Activated T-helper 1 cell treated with anti-CD3 and anti-CD28 coated beads, Interleukin-12 subunit alpha, Interleukin-12 subunit beta, Interleukin-2, Interleukin-4 antibody, amounts not matched to agents 30 ng/mL and 10 ng/mL and 1 ng/mL, durations not matched to agents 14 hours and 24 hours and 36 hours (primary cell): Measurements from ENCODE around the gene GP1BB. TPM values are rescaled to one million over a fixed set of nuclear protein-coding genes. Genes with fewer than 3 reads are reported as not detected.

Source experiments
- DNase-seq: peaks from one replicate; pipeline ENCODE4 v3.0.0; 2021; ENCODE audit warnings: low spot score
- H3K27ac Mint-ChIP-seq: one replicate; pipeline ENCODE4 v1.8.0; 2021; ENCODE audit warnings: mild to moderate bottlenecking, mixed read lengths
- H3K27me3 Mint-ChIP-seq: one replicate; pipeline ENCODE4 v1.8.0; 2022; ENCODE audit warnings: mild to moderate bottlenecking, moderate library complexity, mixed read lengths; ENCODE audit not compliant: insufficient read depth
- H3K36me3 Mint-ChIP-seq: one replicate; pipeline ENCODE4 v1.8.0; 2021; ENCODE audit warnings: low read depth, mixed read lengths
- H3K4me1 Mint-ChIP-seq: one replicate; pipeline ENCODE4 v1.8.0; 2021; ENCODE audit warnings: low read depth, mixed read lengths
- H3K4me3 Mint-ChIP-seq: one replicate; pipeline ENCODE4 v1.8.0; 2021; ENCODE audit warnings: mild to moderate bottlenecking, moderate library complexity, mixed read lengths
- H3K9me3 Mint-ChIP-seq: one replicate; pipeline ENCODE4 v1.8.0; 2021; ENCODE audit warnings: mixed read lengths
- intact Hi-C: fragments of 100-400 bp; cut with micrococcal nuclease; formaldehyde crosslinking; loops from one replicate; pipeline ENCODE4 v1.15.1; 2024
- total RNA-seq: library from RNA; stranded (reverse); gene quantifications from 2 replicates; pipeline ENCODE4 v1.2.3, GENCODE V29; 2022

Gene GP1BB
- total RNA-seq, 1 donor from 2014 or later, result not detected

DNA sequence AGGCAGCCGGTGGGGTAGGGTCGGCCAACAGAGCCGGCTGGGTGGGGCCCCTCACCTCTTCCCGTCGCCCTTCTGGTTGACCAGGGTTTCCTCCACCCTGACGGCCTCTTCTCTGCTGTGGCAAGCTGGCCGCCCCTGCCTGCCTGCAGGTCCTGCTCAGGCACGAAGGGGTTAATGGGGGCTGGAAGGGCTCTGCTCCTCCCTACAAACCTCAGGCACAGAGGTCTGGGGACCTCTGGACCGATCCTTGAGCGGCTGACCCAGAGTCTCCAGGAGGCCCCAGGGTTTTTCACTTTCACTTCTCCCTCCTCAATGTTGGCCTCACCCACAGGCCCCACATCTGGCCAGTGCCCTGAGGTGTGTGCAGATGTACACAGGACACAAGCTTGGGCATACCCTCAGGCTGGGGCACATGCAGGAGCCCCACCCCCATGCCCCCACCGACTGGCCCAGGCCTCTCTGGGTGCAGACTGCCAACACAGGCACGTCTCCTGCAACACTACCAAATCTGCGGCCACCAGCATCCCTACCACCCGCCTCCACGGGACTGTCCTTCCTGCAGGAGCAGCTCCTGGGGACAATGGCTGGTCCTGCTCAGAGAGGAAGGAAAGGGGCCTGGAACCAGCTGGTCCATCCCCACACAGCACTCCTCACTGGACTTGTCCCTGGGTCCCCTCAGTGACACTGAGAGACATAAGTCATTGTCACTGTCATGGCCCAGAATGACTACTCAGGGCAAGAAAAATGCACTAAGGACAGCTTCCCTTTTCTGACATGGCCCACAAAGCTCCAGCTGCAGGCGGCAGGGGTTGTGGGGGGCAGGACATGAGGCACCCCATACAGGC, 34.0 kb downstream of the GP1BB start:
- peaks cover 60% of the 10 kb centered on the region for H3K27me3 Mint-ChIP-seq
- no peaks in the 10 kb centered on the region for H3K9me3 Mint-ChIP-seq
- peak overlapping the region; percentile 68 for H3K4me3 Mint-ChIP-seq
- DNase-seq, result no peak
- peaks cover 4% of the 10 kb centered on the region for H3K36me3 Mint-ChIP-seq
- H3K4me1 Mint-ChIP-seq, result peaks cover 17% of the 10 kb centered on the region
- no peak overlapping the region for H3K27ac Mint-ChIP-seq
- intact Hi-C loops, result loop anchor here (5.0 kb wide), 1 partner anchor 135 kb away; no protein-coding TSS in a partner anchor

DNA sequence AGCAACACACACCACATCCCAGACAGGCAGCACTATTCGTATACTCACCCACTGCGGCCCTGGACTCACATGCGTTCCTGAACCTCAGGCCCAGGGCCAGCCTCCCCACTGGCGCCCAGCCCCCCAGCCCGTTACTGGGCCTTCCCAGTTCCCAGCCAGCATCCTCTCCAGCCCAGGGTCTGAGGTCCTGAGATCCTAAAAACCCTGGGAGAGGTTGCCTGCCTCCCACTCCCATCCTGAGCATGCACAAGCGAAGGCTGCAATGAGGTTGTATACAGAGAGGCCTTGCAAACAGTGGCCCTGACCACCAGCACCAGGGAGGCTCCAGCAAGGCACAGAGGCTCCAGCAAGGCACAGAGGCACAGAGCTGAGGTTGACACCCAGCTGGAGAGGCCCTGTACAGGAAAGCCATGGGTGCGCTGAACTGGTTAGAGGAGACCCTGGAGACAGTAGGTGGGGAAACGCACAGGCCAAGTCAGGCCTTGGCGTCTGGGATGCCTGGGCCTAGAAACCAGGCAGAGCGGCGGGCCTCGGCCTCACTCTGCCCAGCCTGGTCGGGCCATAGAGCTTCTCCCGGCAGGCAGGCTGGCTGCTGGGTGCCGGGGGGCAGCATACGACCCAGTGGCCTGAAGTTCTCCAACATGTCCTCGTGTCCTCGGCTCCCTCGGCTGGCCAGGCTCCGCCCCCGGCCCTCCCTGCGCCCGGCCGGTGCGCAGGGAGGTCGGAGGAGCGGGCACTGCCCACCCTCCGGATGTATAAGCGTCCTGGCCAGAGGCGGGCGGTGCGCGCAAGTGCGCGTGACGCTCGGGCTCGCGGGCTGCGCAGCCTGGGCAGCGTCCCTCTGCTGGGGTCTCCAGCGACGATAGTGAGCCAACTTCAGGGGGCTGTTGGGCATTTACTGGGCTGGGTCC, 34.9 kb downstream of the GP1BB start:
- intact Hi-C loops, result loop anchor here (5.0 kb wide), 1 partner anchor 134 kb away; no protein-coding TSS in a partner anchor

DNA sequence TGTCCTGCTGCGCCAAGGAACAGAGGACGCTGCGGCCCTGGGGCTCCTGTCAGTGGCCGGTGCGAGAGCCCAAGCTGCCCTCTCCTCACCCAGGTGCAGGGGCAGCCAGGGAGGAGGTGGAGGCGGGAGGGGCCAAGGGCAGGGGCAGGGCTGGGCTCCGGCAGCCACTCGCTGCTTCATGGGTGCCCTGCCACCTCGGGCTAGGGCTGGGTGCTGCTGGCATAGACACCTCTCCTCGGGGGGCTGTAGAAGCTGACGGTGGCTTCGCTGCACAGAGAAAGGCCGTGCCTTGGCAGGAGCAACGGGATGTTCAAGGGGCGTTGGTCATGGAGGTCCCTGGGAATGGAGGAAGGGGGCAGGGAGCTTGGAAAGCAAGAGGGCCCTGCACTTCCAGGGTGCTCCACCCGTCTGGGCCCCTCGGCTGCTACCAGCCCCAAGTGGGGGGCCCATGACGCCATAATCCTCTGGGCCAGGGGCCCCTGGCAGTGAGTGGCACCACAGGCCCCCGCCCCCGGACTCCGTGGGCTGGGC, 35.6 kb downstream of the GP1BB start:
- Mint-ChIP-seq H3K36me3 (peaks cover 4% of the 10 kb centered on the region), H3K4me3 (no peak overlapping the region), H3K9me3 (no peaks in the 10 kb centered on the region), H3K27ac (no peak overlapping the region), H3K4me1 (peaks cover 17% of the 10 kb centered on the region), H3K27me3 (peaks cover 60% of the 10 kb centered on the region)
- intact Hi-C loops, result loop anchor here (5.0 kb wide), 1 partner anchor 133 kb away; no protein-coding TSS in a partner anchor
- no peak for DNase-seq

More for the DNA sequence above, 34.9 kb downstream of the GP1BB start:
- peaks cover 17% of the 10 kb centered on the region for H3K4me1 Mint-ChIP-seq
- no peak for DNase-seq
- H3K27ac Mint-ChIP-seq, result no peak overlapping the region
- peaks cover 4% of the 10 kb centered on the region for H3K36me3 Mint-ChIP-seq
- H3K9me3 Mint-ChIP-seq, result no peaks in the 10 kb centered on the region
- H3K4me3 Mint-ChIP-seq, result peak overlapping the region; percentile 68
- H3K27me3 Mint-ChIP-seq, result peaks cover 61% of the 10 kb centered on the region

DNA sequence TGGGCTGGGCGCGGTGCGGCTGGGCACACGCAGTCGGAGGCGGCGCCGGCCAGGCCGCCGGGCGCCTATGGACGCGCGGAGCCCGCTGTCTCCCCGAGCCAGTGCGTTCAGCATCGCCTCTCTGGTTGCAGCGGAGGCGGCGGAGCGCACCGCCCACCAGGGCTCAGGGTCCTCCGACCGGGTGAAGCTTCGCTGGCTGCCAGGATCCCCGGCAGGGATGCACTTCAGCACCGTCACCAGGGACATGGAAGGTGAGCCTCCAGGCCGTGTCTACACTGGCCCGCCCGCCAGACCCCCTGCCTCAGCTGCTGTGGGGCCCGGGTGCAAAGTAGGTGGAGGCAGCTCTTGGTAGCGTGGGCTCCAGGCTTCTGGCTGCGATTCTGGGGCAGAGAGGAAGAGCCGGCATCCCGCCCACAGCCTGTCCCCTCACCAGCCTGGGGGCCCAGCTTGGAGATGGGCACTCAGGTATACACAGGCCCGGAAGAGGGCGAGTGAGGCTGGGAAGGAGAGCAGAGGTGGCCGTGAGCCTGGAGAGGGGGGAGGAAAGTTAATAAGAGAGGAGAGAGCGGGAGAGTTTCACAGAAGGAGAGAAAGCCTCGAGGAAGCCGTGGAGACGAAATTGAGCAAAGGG, 36.2 kb downstream of the GP1BB start:
- peak overlapping the region; percentile 83 for H3K27ac Mint-ChIP-seq
- intact Hi-C loops, result loop anchor here (2.0 to 5.0 kb wide), 2 partner anchors 35 to 133 kb away; no protein-coding TSS in a partner anchor
- peaks cover 59% of the 10 kb centered on the region for H3K27me3 Mint-ChIP-seq

DNA sequence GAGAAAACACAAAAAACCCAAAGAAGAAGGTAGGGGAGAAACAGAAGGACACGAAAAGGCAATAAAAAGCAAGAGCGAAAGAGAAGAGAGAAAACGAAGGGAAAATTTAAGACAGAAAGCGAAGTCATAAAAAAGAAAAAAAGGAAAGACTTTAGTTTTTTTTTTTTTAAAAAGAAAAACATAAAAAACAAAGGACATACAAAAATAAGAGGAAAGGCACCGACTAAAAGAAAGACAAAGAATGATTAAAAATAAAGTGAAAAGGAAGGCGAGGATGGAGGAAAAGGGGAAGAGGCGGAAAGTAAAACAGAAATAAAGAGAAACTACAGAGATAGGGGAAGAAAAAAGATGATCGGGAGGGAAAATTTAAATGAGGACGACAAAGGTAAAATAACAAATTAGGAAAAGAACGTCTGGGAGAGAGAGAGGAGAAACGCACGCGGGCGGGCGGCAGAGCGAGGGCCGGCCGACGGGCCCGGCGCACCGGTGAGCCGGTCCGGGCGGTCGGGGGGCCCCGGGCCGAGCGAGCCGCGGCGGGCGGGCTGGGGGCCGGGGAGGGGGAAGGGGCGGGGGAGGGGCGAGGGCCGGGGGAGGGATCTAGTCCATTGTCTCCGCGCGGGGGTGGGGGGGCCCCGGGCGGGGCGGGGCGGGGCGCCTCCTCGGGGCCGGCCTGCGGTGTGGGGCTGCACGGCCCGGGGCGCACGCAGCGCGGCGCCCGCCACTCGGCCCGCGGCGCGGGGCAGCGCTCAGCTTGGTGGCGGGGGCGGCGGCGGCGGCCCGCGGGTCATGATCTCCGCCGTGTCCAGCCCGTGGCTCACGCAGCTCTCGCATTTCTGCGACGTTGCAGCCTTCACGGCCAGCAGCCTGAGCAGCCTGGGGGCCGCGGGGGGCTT, 37.0 kb downstream of the GP1BB start, which contains the start of gene TBX1:
TBX1 (plus strand) TSS at position 721 of the 893 bp plus-strand sequence; CDS start at position 787, 66 bp downstream.
- Mint-ChIP-seq H3K4me1 (peaks cover 17% of the 10 kb centered on the region), H3K27ac (peak within 1 kb of the TSS; percentile 83), H3K36me3 (peaks cover 4% of the 10 kb centered on the region), H3K27me3 (peaks cover 63% of the 10 kb centered on the region), H3K4me3 (peak within 1 kb of the TSS; percentile 69), H3K9me3 (no peaks in the 10 kb centered on the region)
- intact Hi-C loops, result loop anchor here (2.0 kb wide), 1 partner anchor 36 kb away; no protein-coding TSS in a partner anchor
- no peak for DNase-seq

More for the DNA sequence above, 36.2 kb downstream of the GP1BB start:
- H3K36me3 Mint-ChIP-seq, result peaks cover 4% of the 10 kb centered on the region
- peaks cover 17% of the 10 kb centered on the region for H3K4me1 Mint-ChIP-seq
- DNase-seq, result no peak
- peak overlapping the region; percentile 69 for H3K4me3 Mint-ChIP-seq
- H3K9me3 Mint-ChIP-seq, result no peaks in the 10 kb centered on the region

DNA sequence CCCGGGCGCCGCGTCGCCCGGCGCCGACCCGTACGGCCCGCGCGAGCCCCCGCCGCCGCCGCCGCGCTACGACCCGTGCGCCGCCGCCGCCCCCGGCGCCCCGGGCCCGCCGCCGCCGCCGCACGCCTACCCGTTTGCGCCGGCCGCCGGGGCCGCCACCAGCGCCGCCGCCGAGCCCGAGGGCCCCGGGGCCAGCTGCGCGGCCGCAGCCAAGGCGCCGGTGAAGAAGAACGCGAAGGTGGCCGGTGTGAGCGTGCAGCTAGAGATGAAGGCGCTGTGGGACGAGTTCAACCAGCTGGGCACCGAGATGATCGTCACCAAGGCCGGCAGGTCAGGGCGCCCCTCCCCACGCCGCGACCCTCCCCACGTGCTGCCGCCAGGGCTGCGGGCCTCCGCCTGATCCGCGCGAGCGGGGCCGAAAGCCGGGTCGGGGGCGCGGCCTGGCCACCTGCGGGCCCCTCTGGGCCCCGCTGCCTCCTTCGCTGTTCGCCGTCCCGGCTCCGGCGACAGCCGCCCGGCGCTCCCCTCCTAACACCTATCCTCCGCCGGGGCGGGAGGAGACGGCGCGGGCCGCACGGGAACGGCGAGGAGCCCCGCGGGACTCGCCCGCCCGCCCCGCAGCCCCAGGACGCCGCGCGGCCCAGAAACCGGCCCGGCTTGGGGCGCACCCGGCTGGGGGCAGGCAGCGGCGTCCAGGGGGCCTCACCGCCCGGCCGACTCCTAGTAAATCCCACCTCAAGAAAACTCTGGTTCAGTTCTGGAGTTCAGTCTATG, 37.8 kb downstream of the GP1BB start:
- no peak for DNase-seq
- Mint-ChIP-seq H3K9me3 (no peaks in the 10 kb centered on the region), H3K27ac (peak overlapping the region; percentile 75), H3K4me3 (no peak overlapping the region), H3K36me3 (peaks cover 4% of the 10 kb centered on the region), H3K4me1 (peaks cover 17% of the 10 kb centered on the region), H3K27me3 (peaks cover 62% of the 10 kb centered on the region)
- intact Hi-C loops, result loop anchor here (2.0 kb wide), 1 partner anchor 36 kb away; no protein-coding TSS in a partner anchor

DNA sequence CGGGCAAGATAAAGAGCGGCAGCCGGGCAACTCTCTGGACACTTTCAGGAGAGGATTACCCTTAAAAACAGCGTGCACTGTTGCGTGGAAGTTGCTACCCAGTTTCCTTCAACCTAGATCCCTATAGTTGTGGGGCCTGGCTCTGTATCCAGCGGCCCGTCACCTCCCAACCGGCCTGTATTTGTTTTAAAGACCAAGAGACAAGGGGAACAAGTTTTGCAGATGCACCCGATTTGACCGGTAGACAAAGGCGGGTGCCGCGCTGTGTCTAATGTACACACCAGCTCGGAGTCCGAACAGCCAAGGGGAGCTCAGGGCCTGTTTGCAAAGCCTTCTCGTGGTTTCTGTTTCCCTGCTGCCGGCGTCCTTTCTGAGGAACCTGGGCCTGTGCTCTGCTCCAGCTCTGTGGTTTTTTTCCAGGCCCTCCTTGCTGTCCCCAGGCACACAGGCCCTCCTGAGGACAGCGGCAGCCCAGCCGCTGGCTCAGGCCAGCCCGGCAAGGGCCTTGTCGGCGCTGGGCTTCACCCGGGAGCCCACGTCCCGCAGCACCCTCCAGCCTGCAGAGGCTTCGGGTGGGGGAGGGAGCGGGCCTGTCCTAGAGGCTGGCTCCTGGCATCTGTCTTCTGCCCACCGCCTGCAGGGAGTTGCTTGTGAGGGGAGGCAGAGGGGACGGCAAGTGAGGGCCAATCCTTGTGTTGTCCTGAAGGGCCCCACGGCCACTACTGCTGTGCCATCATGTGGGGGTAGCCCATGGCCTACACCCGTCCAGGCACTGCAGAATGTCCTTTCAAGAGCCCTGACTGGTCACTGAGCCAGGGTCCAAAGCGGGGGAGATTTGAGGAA, 38.6 kb downstream of the GP1BB start:
- Mint-ChIP-seq H3K36me3 (peaks cover 4% of the 10 kb centered on the region), H3K27ac (peak overlapping the region; percentile 75), H3K4me1 (peaks cover 17% of the 10 kb centered on the region), H3K4me3 (no peak overlapping the region), H3K27me3 (peaks cover 59% of the 10 kb centered on the region), H3K9me3 (no peaks in the 10 kb centered on the region)
- intact Hi-C loops, result loop anchor here (2.0 kb wide), 1 partner anchor 37 kb away; no protein-coding TSS in a partner anchor
- DNase-seq, result no peak

DNA sequence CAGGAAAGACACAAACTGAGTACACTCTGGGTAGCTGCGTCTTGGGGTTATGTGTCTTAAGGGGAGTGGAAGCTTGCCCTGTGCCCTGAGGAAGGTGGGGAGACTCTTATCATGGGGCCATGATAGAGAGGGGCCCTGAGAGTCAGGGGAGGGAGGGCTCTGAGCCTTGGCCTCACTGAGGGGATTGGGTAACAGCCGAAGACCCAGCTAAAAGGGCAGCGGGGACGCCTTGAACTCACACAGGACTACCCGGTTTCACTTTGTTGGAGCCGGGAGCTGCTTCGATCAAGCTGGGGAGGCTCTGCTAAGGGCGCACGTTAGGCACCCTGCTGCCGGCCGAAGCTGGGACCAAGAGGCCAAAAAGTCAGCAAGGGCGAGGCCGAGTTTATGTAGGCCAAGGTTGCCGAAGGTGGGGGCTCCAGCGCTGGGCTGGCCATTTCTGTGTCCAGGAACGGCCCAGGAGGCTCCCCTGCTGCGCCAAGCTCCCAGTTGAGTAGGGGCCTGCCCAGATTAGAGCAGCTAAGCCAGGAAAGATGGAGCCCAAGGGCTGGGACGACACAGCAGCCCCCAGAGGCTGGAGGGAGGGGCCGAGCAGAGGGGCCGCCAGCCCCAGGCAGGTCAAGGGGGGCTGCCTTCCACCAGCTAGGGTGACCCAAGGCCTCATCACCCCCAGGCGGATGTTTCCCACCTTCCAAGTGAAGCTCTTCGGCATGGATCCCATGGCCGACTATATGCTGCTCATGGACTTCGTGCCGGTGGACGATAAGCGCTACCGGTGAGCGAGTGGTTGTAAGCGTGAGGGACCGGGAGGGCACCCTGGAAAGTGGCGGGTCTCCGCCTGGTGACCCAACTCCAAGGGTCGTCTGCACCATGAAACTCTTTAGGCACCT, 39.5 kb downstream of the GP1BB start:
- H3K9me3 Mint-ChIP-seq, result no peaks in the 10 kb centered on the region
- H3K27ac Mint-ChIP-seq, result no peak overlapping the region
- peaks cover 4% of the 10 kb centered on the region for H3K36me3 Mint-ChIP-seq
- peaks cover 59% of the 10 kb centered on the region for H3K27me3 Mint-ChIP-seq
- peaks cover 10% of the 10 kb centered on the region for H3K4me1 Mint-ChIP-seq
- intact Hi-C loops, result no loop called here
- no peak overlapping the region for H3K4me3 Mint-ChIP-seq
- DNase-seq, result no peak

DNA sequence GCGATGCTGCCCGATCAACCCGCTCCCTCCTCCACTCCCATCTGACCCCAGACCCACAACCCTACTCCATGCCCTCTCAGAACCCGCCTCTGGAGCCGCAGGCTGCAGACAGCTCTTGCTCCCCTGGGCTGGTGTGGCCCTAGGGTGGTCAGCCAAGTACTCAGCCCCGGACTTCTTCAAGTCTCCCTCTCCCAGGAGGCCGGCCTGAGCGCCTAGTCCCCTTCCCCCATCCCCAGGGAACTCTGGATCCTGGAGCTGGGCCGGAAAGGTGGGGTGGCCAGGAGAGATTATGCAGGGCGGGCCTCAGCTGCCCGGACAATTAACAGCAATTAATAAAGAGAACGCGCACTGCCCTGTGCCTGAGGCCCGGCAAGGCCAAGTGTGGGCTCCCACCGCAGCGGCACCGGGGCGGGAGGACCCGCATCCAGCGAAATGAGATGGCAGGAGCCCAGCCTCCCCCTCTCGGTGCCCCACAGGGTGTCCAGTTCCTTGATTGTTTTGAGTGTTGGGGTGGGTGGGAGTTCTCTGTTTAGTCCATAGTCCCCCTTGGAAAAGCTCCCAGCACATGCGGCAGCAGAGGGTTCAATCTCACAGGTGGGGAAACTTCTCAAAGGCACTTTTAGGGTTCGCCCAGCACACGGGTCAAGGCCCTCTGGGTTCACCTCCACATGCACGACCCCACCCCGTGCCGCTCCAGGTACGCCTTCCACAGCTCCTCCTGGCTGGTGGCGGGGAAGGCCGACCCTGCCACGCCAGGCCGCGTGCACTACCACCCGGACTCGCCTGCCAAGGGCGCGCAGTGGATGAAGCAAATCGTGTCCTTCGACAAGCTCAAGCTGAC, 40.3 kb downstream of the GP1BB start:
- H3K27me3 Mint-ChIP-seq, result peaks cover 62% of the 10 kb centered on the region
- H3K4me1 Mint-ChIP-seq, result peaks cover 10% of the 10 kb centered on the region
- no peak overlapping the region for H3K4me3 Mint-ChIP-seq
- H3K9me3 Mint-ChIP-seq, result no peaks in the 10 kb centered on the region
- DNase-seq, result no peak
- no peak overlapping the region for H3K27ac Mint-ChIP-seq
- intact Hi-C loops, result no loop called here
- peaks cover 4% of the 10 kb centered on the region for H3K36me3 Mint-ChIP-seq
